ENCODE measurements around the gene GPR141.

GRCh38 chr7:37673523-37673922 is 10.0 kb upstream of the GPR141 start:
- TF ChIP-seq REST (IDR thresholded peaks at IDR 0.05; ENCODE audit: low read depth) (no peak), POLR2A (IDR thresholded peaks at IDR 0.05; ENCODE audit: borderline replicate concordance, extremely low read depth, insufficient read depth, insufficient read length) (no peak), CBX3 (IDR thresholded peaks at IDR 0.05; ENCODE audit: low read depth) (no peak), SP1 (IDR thresholded peaks at IDR 0.05; ENCODE audit: low read depth) (no peak), POLR2AphosphoS5 (IDR thresholded peaks at IDR 0.05; ENCODE audit: low read depth, low read length) (no peak)
- TF ChIP-seq, protein P1, sequence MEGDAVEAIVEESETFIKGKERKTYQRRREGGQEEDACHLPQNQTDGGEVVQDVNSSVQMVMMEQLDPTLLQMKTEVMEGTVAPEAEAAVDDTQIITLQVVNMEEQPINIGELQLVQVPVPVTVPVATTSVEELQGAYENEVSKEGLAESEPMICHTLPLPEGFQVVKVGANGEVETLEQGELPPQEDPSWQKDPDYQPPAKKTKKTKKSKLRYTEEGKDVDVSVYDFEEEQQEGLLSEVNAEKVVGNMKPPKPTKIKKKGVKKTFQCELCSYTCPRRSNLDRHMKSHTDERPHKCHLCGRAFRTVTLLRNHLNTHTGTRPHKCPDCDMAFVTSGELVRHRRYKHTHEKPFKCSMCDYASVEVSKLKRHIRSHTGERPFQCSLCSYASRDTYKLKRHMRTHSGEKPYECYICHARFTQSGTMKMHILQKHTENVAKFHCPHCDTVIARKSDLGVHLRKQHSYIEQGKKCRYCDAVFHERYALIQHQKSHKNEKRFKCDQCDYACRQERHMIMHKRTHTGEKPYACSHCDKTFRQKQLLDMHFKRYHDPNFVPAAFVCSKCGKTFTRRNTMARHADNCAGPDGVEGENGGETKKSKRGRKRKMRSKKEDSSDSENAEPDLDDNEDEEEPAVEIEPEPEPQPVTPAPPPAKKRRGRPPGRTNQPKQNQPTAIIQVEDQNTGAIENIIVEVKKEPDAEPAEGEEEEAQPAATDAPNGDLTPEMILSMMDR (IDR thresholded peaks at IDR 0.05 in 2 of 3, conservative IDR thresholded peaks at IDR 0.05 in 1 of 3; ENCODE audit: borderline replicate concordance in 1 of 3, insufficient read depth in 1 of 3, low read depth in 2 of 3, low read length in 2 of 3) = no peak
